Lung (tissue), 16 donors: ENCODE data around the gene IRX2. TPM values are rescaled to one million over a fixed set of nuclear protein-coding genes. Genes with fewer than 3 reads are reported as not detected.

Source experiments
- ATAC-seq: fragments of 200-7000 bp; cut with Tn5 transposase; one replicate; pipeline ENCODE4 v1.9.1; 2020; ENCODE audit warnings: moderate number of reproducible peaks; ENCODE audit not compliant: insufficient read depth, low FRiP score
- DNase-seq, 3 donors: peaks; one replicate each; pipeline ENCODE4 v3.0.0-alpha.2; 2013 to 2017
- H3K27ac ChIP-seq, 2 donors: one replicate each; pipeline ENCODE4 v1.5.1; 2013; ENCODE audit warnings: mild to moderate bottlenecking in 2 of 2, moderate library complexity in 2 of 2, control low read depth in 1 of 2, inconsistent platforms in 1 of 2, low read depth in 1 of 2, low read length in 1 of 2
- H3K27me3 ChIP-seq, 3 donors: one replicate each; pipeline ENCODE4 v1.5.1; 2013; ENCODE audit warnings: low read length in 2 of 3; ENCODE audit not compliant: control insufficient read depth in 3 of 3, insufficient read depth in 3 of 3
- H3K36me3 ChIP-seq, 4 donors: one replicate each; pipeline ENCODE4 v1.5.1; 2013; ENCODE audit warnings: low read length in 4 of 4, mild to moderate bottlenecking in 1 of 4, moderate library complexity in 1 of 4; ENCODE audit not compliant: control insufficient read depth in 4 of 4, insufficient read depth in 4 of 4
- H3K4me1 ChIP-seq, 5 donors: one replicate each; pipeline ENCODE4 v1.5.1; 2013; ENCODE audit warnings: low read length in 5 of 5, mild to moderate bottlenecking in 2 of 5, moderate library complexity in 1 of 5; ENCODE audit not compliant: control insufficient read depth in 5 of 5, insufficient read depth in 5 of 5
- H3K4me3 ChIP-seq: one replicate; pipeline ENCODE4 v1.5.1; 2013; ENCODE audit warnings: mild to moderate bottlenecking, control low read depth, moderate library complexity
- H3K9ac ChIP-seq, 2 donors: one replicate each; pipeline ENCODE4 v1.5.1; 2013; ENCODE audit warnings: low read length in 2 of 2, control low read depth in 1 of 2; ENCODE audit not compliant: insufficient read depth in 1 of 2
- H3K9me3 ChIP-seq, 4 donors: one replicate each; pipeline ENCODE4 v1.5.1; 2013; ENCODE audit warnings: low read length in 3 of 4, mild to moderate bottlenecking in 1 of 4, moderate library complexity in 1 of 4; ENCODE audit not compliant: control insufficient read depth in 4 of 4, insufficient read depth in 3 of 4
- WGBS, 2 donors: extraction: QIAGEN DNeasy Blood & Tissue Kit; methylation state at CpG; one replicate each; pipeline ENCODE4 v1.1.7; 2013; 5-methylcytosine and 5-hydroxymethylcytosine counted together
- long read RNA-seq, 5 donors: transcript quantifications; one replicate each; lab custom pipeline, GENCODE V29; 2026
- polyA plus RNA-seq, 2 donors: library from polyadenylated mRNA; stranded (reverse); fragments of 200-250 nt; gene quantifications; one replicate each; pipeline ENCODE4 v1.2.1, GENCODE V29; 2013
- total RNA-seq, 2 donors: library from RNA; depleted of rRNA in 1 of 2; stranded (reverse); fragments of >200 nt in 1 of 2; gene quantifications; one replicate each; pipeline ENCODE4 v1.2.1, GENCODE V29; 2014 to 2021
- TF ChIP-seq, protein P1 (sequence below): IDR thresholded peaks from 2 replicates; pipeline ENCODE4 v1.5.1; 2012; ENCODE audit warnings: mild to moderate bottlenecking; ENCODE audit errors: control extremely low read depth, extremely low read depth
- donor health status: control.
- donor health status: control.
- donor health status: Bipolar disorder and iron deficiency.
- donor health status: healthy.
- donor health status: DM: yes; HTN: yes; CAD: no.

Gene IRX2
- total RNA-seq (10 to 100 TPM; 60.8 to 64.5 TPM), polyA plus RNA-seq (10 to 100 TPM; 11.5 to 30.0 TPM)
- long read RNA-seq, donor 1, transcript IRX2-202 (5 exons, 2,630 nt): minor isoform, 6 of 37 reads
- long read RNA-seq, donor 1, transcript IRX2-201 (4 exons, 2,456 nt): major isoform, 15 of 37 reads
- long read RNA-seq, donor 1, partial matches to known transcripts: 16 of 37 reads
- long read RNA-seq, donor 1, other reads (novel, unspliced or antisense): 0 of 37 reads
- long read RNA-seq, donor 2, partial matches to known transcripts: 54 of 57 reads
- long read RNA-seq, donor 2, other reads (novel, unspliced or antisense): 0 of 57 reads
- long read RNA-seq, donor 3, transcript IRX2-201 (4 exons, 2,456 nt): major isoform, 6 of 23 reads
- long read RNA-seq, donor 3, partial matches to known transcripts: 14 of 23 reads
- long read RNA-seq, donor 3, other reads (novel, unspliced or antisense): 0 of 23 reads
- long read RNA-seq, donor 4, partial matches to known transcripts: 5 of 5 reads
- long read RNA-seq, donor 4, other reads (novel, unspliced or antisense): 0 of 5 reads
- long read RNA-seq, donor 5, transcript IRX2-201 (4 exons, 2,456 nt): major isoform, 12 of 27 reads
- long read RNA-seq, donor 5, transcript IRX2-202 (5 exons, 2,630 nt): minor isoform, 6 of 27 reads
- long read RNA-seq, donor 5, partial matches to known transcripts: 9 of 27 reads
- long read RNA-seq, donor 5, other reads (novel, unspliced or antisense): 0 of 27 reads

- DNase-seq: peak; percentile 89 to 96 (median 92)
- TF ChIP-seq, protein P1, sequence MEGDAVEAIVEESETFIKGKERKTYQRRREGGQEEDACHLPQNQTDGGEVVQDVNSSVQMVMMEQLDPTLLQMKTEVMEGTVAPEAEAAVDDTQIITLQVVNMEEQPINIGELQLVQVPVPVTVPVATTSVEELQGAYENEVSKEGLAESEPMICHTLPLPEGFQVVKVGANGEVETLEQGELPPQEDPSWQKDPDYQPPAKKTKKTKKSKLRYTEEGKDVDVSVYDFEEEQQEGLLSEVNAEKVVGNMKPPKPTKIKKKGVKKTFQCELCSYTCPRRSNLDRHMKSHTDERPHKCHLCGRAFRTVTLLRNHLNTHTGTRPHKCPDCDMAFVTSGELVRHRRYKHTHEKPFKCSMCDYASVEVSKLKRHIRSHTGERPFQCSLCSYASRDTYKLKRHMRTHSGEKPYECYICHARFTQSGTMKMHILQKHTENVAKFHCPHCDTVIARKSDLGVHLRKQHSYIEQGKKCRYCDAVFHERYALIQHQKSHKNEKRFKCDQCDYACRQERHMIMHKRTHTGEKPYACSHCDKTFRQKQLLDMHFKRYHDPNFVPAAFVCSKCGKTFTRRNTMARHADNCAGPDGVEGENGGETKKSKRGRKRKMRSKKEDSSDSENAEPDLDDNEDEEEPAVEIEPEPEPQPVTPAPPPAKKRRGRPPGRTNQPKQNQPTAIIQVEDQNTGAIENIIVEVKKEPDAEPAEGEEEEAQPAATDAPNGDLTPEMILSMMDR: no peak
- WGBS, 2 donors: 1 to 3% methylated on average over 18 to 53 of the region's 53 CpGs
- H3K27me3 ChIP-seq: peaks cover 27 to 64% (median 63%) of the 10 kb centered on the region in 3 donors
- peak within 1 kb of the TSS; percentile 58 for H3K4me3 ChIP-seq
- peaks cover 0 to 15% (median 5%) of the 10 kb centered on the region in 5 donors for H3K4me1 ChIP-seq
- no peaks in the 10 kb centered on the region for H3K36me3 ChIP-seq
- H3K27ac ChIP-seq: peak within 1 kb of the TSS in 1 of 2 donors; percentile 96
- H3K9me3 ChIP-seq: peaks cover 0 to 17% (median 0%) of the 10 kb centered on the region in 4 donors
- ATAC-seq: peak; percentile 71
- no peak within 1 kb of the TSS for H3K9ac ChIP-seq
These were observed at the start of gene IRX2 for GRCh38 chr5:2751592-2752021. Gene IRX2, minus strand, starts transcription at chr5:2751677. Its CDS starts 264 bp downstream, at chr5:2751413.

GRCh38 chr5:2800035-2800434 is 48.6 kb upstream of the IRX2 start:
- no peak for ATAC-seq
- TF ChIP-seq, protein P1: no peak
- Histone ChIP-seq H3K27ac (no peak overlapping the region), H3K9ac (no peak overlapping the region), H3K4me1 (peaks cover 0 to 10% (median 0%) of the 10 kb centered on the region in 5 donors), H3K27me3 (peaks cover 0 to 2% (median 0%) of the 10 kb centered on the region in 3 donors), H3K9me3 (no peaks in the 10 kb centered on the region), H3K36me3 (no peaks in the 10 kb centered on the region), H3K4me3 (no peak overlapping the region)
- no peak for DNase-seq
- WGBS, 2 donors: 83 to 89% methylated on average over 12 of the region's 12 CpGs

- Histone ChIP-seq H3K27ac (no peak overlapping the region), H3K4me3 (no peak overlapping the region), H3K4me1 (peaks cover 0 to 10% (median 0%) of the 10 kb centered on the region in 5 donors), H3K27me3 (peaks cover 0 to 2% (median 0%) of the 10 kb centered on the region in 3 donors), H3K36me3 (no peaks in the 10 kb centered on the region), H3K9me3 (no peaks in the 10 kb centered on the region), H3K9ac (no peak overlapping the region)
- 59 to 83% methylated on average over 2 of the region's 2 CpGs for WGBS, 2 donors
- DNase-seq (peak in 2 of 3 donors; percentile 16 to 17), ATAC-seq (no peak)
- TF ChIP-seq, protein P1: no peak
These were observed 46.5 kb upstream of the IRX2 start for GRCh38 chr5:2797981-2798380.
